Skeletal muscle satellite cell (primary cell): ENCODE results near the gene NUP153.

Experiments
- H3K27me3 ChIP-seq: 2 replicates; pipeline ENCODE4 v1.7.0; 2013; ENCODE audit warnings: low read length; ENCODE audit not compliant: control insufficient read depth, insufficient read depth
- H3K36me3 ChIP-seq: 2 replicates; pipeline ENCODE4 v1.7.0; 2013; ENCODE audit warnings: mild to moderate bottlenecking, control low read depth, low read length; ENCODE audit not compliant: insufficient read depth
- H3K4me1 ChIP-seq: 2 replicates; pipeline ENCODE4 v1.7.0; 2013; ENCODE audit warnings: low read length; ENCODE audit not compliant: control insufficient read depth, insufficient read depth
- H3K4me2 ChIP-seq: 2 replicates; pipeline ENCODE4 v1.7.0; 2013; ENCODE audit warnings: mild to moderate bottlenecking, low read length
- H3K4me3 ChIP-seq: 2 replicates; pipeline ENCODE4 v1.7.0; 2013; ENCODE audit warnings: low read length
- H3K9ac ChIP-seq: 2 replicates; pipeline ENCODE4 v1.7.0; 2013; ENCODE audit warnings: mild to moderate bottlenecking, low read depth, low read length, moderate library complexity
- H3K9me3 ChIP-seq: replicated peaks from 2 replicates; pipeline ENCODE4 v1.7.0; 2013; ENCODE audit warnings: mild to moderate bottlenecking, control low read depth, low read length

The NUP153 gene

DNA sequence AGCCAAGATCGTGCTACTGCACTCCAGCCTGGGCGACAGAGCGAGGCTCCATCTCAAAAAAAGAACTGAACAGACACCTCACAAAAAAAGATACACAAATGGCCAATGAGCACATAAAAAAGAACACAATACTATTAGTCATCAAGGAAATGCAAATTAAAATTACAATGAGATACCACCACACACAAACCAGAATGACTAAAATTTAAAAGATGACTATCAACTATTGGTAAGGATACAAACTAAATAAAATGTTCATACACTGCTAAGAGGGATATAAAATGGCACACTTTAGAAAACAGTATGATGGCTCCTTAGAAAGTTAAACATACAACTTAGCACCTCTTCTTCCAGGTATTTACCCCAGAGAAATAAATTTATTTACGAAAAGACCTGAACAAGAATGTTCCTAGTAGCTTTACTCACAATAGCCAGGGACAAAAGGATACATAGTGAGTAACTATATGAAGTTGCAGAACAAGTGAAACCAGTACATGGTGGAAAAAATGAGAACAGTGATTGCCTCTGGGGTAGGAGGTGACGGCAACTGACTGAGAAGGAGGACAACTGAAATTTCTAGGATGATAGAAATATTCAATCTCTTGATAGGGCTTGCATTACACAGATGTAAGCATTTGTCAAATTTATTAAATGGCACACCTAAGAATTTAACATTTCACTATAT is 53.4 kb downstream of the NUP153 start:
- Histone ChIP-seq H3K27me3 (no peaks in the 10 kb centered on the region), H3K9ac (no peak overlapping the region), H3K4me2 (no peak overlapping the region), H3K4me3 (no peak overlapping the region), H3K36me3 (peaks cover 60% of the 10 kb centered on the region), H3K4me1 (no peaks in the 10 kb centered on the region), H3K9me3 (no peaks in the 10 kb centered on the region)

- Histone ChIP-seq H3K36me3 (peaks cover 62% of the 10 kb centered on the region), H3K4me3 (no peak overlapping the region), H3K9me3 (no peaks in the 10 kb centered on the region), H3K9ac (no peak overlapping the region), H3K27me3 (no peaks in the 10 kb centered on the region), H3K4me1 (no peaks in the 10 kb centered on the region), H3K4me2 (no peak overlapping the region)
These were observed 55.9 kb downstream of the NUP153 start for GRCh38 chr6:17650656-17651309.

DNA sequence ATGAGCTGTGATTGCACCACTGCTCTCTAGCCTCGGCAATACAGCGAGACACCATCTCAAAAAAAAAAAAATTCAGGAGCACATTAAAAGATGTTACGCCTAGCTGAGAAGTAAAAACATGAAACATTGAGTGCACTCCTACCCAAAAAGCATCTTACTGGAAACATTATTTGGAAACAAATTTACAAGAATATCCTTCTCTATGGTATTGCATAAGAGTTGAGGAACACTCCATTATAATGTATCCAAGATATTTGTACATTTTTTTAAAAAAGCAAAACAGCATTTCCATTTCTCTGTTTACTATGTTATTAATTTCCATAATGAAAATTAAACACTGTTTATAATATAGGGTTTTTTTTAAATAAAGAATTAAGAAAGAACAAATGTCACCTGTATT is 58.0 kb downstream of the NUP153 start:
- no peaks in the 10 kb centered on the region for H3K4me1 ChIP-seq
- peaks cover 66% of the 10 kb centered on the region for H3K36me3 ChIP-seq

GRCh38 chr6:17640477-17640917 is 66.2 kb downstream of the NUP153 start:
- H3K27me3 ChIP-seq: no peaks in the 10 kb centered on the region
- H3K9ac ChIP-seq: no peak overlapping the region
- no peak overlapping the region for H3K4me3 ChIP-seq
- peaks cover 13% of the 10 kb centered on the region for H3K4me1 ChIP-seq
- H3K36me3 ChIP-seq: peaks cover 57% of the 10 kb centered on the region
- H3K9me3 ChIP-seq: no peaks in the 10 kb centered on the region
- no peak overlapping the region for H3K4me2 ChIP-seq

More for the DNA sequence above, 58.0 kb downstream of the NUP153 start:
- no peak overlapping the region for H3K4me3 ChIP-seq
- no peak overlapping the region for H3K9ac ChIP-seq
- no peaks in the 10 kb centered on the region for H3K27me3 ChIP-seq
- H3K4me2 ChIP-seq: no peak overlapping the region
- H3K9me3 ChIP-seq: no peaks in the 10 kb centered on the region

GRCh38 chr6:17638212-17638715 is 68.5 kb downstream of the NUP153 start:
- no peak overlapping the region for H3K9ac ChIP-seq
- H3K27me3 ChIP-seq: no peaks in the 10 kb centered on the region
- H3K9me3 ChIP-seq: no peaks in the 10 kb centered on the region
- no peak overlapping the region for H3K4me3 ChIP-seq
- H3K4me1 ChIP-seq: peaks cover 13% of the 10 kb centered on the region
- peaks cover 50% of the 10 kb centered on the region for H3K36me3 ChIP-seq
- no peak overlapping the region for H3K4me2 ChIP-seq

DNA sequence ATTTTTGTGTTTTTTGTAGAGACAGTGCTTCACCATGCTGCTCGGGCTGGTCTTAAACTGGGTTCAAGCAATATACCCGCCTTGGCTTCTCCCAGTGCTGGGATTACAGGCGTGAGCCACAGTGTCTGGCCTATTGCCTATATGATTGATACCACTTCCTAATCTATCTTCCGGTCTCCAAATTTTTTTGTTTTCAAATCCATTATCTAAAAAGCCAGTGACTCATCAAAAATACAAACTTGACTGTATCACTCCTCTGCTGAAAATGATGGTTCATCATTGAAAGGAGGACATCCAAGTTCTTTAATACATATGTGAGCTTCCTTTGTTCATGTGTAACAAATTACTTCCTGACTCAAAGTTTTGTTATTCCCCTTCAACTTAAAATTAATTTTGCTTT is 71.2 kb downstream of the NUP153 start:
- H3K4me2 ChIP-seq: no peak overlapping the region
- H3K9ac ChIP-seq: no peak overlapping the region
- H3K36me3 ChIP-seq: peaks cover 54% of the 10 kb centered on the region
- H3K27me3 ChIP-seq: no peaks in the 10 kb centered on the region
- no peak overlapping the region for H3K4me3 ChIP-seq
- H3K4me1 ChIP-seq: peaks cover 13% of the 10 kb centered on the region
- no peaks in the 10 kb centered on the region for H3K9me3 ChIP-seq

DNA sequence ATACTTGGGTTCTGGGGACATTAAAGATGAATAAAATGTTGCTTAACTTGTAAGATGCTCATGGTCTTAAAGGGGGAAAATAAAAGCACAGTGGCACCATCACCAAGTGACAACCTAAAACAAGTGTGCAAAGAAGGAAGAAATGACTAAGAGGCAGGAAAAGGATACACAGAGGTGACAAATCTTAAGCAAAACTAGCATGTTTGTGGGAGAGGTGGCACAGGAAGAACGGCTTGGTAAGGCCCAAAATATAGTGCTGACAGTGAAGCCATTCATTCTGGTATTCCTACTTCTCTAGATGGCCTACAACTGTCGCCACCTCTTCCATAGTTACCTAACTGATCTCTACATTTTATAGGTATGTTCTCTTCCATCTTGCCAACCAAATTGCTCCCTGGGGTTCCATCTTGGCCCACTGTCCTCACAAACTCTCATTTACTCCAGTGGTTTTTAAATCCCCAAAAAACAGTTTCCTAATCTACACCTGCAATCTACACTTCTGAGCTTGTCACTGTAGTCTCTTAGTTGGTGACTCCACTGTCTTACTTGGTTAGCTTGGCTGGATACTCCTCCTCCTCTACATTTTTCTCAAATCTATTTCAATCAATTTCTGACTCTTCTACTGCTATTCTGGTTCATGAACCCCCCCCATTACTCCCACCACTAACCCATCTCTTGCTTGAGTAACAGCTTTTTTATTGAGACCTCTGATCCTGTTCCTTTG is 73.1 kb downstream of the NUP153 start:
- H3K9me3 ChIP-seq: no peaks in the 10 kb centered on the region
- H3K4me2 ChIP-seq: no peak overlapping the region
- H3K4me1 ChIP-seq: peaks cover 7% of the 10 kb centered on the region
- H3K4me3 ChIP-seq: no peak overlapping the region
- no peaks in the 10 kb centered on the region for H3K27me3 ChIP-seq
- peaks cover 58% of the 10 kb centered on the region for H3K36me3 ChIP-seq
- no peak overlapping the region for H3K9ac ChIP-seq

- Histone ChIP-seq H3K9ac (no peak overlapping the region), H3K36me3 (peaks cover 59% of the 10 kb centered on the region), H3K4me2 (no peak overlapping the region), H3K9me3 (no peaks in the 10 kb centered on the region), H3K4me1 (peaks cover under 1% of the 10 kb centered on the region), H3K27me3 (no peaks in the 10 kb centered on the region), H3K4me3 (no peak overlapping the region)
These were observed 73.8 kb downstream of the NUP153 start for GRCh38 chr6:17632934-17633333.

GRCh38 chr6:17630511-17631073 is 76.1 kb downstream of the NUP153 start:
- Histone ChIP-seq H3K4me3 (no peak overlapping the region), H3K36me3 (peaks cover 61% of the 10 kb centered on the region), H3K4me2 (no peak overlapping the region), H3K27me3 (no peaks in the 10 kb centered on the region), H3K9me3 (no peaks in the 10 kb centered on the region), H3K4me1 (no peaks in the 10 kb centered on the region), H3K9ac (no peak overlapping the region)

GRCh38 chr6:17629824-17630510 is 76.8 kb downstream of the NUP153 start:
- H3K36me3 ChIP-seq: peaks cover 62% of the 10 kb centered on the region
- no peaks in the 10 kb centered on the region for H3K27me3 ChIP-seq
- no peaks in the 10 kb centered on the region for H3K4me1 ChIP-seq
- H3K4me3 ChIP-seq: no peak overlapping the region
- H3K4me2 ChIP-seq: no peak overlapping the region
- H3K9me3 ChIP-seq: no peaks in the 10 kb centered on the region
- no peak overlapping the region for H3K9ac ChIP-seq

DNA sequence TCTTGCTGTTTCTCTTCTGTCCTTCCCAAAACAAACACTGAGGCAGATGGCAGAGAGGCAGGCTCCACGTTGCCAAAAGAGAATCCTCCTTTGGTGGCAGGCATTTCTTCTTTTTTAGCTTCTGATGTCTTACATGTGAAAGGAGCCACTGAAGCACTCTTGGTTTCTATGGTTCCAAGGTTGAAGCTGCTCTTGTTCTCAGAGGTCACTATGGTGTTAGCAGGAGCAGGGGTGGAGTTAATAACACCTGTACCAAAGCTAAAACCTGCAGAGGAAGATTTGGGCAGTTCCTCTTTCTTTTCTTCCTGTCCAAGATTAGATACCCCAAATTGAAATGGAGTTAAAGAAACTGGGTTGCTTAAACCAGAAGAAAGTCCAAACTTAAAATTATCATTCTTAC is 77.9 kb downstream of the NUP153 start:
- Histone ChIP-seq H3K36me3 (peaks cover 58% of the 10 kb centered on the region), H3K4me2 (no peak overlapping the region), H3K9ac (no peak overlapping the region), H3K4me1 (no peaks in the 10 kb centered on the region), H3K27me3 (no peaks in the 10 kb centered on the region), H3K4me3 (no peak overlapping the region), H3K9me3 (no peaks in the 10 kb centered on the region)
